Panc1 (cell line): Measurements from ENCODE around the gene IFFO2. TPM values are rescaled to one million over a fixed set of nuclear protein-coding genes. Genes with fewer than 3 reads are reported as not detected.

Experiments used
- ATAC-seq: fragments of 200-7000 bp; cut with Tn5 transposase; 2 replicates; pipeline ENCODE4 v1.9.1; 2020; ENCODE audit warnings: mild to moderate bottlenecking, moderate library complexity
- BruUV-seq: library from RNA; stranded (reverse); fragments of 400-500 nt; replicated peaks from 2 replicates; lab custom pipeline; 2021; lab: Mats Ljungman, UMichigan
- CTCF ChIA-PET: fragments of 300-600 bp; sonication (Branson Sonifier 250); formaldehyde crosslinking; loops from one replicate; lab custom pipeline; 2022; ENCODE audit warnings: antibody characterized with exemption; lab: Charles Lee
- POLR2A ChIA-PET: fragments of 300-600 bp; sonication (Branson Sonifier 250); formaldehyde crosslinking; loops from one replicate; lab custom pipeline; 2022; ENCODE audit warnings: antibody characterized with exemption; lab: Charles Lee
- DNase-seq: peaks from one replicate; pipeline ENCODE4 v3.0.0-alpha.2; 2010; ENCODE audit warnings: low read depth, low spot score
- H3K27ac ChIP-seq: 2 replicates; pipeline ENCODE4 v1.5.1; 2011; ENCODE audit warnings: mild to moderate bottlenecking, low read length, inconsistent platforms
- H3K27me3 ChIP-seq: fragments of 200-500 bp; sonication (Bioruptor generic); 2 replicates; pipeline ENCODE4 v1.6.0; 2014; ENCODE audit warnings: low read length, inconsistent platforms; ENCODE audit not compliant: control insufficient read depth, insufficient read depth
- H3K36me3 ChIP-seq: fragments of 200-500 bp; sonication (Bioruptor generic); 2 replicates; pipeline ENCODE4 v1.5.1; 2014; ENCODE audit warnings: inconsistent platforms, mild to moderate bottlenecking, low read length, moderate library complexity; ENCODE audit not compliant: control insufficient read depth, insufficient read depth
- H3K4me1 ChIP-seq: 2 replicates; pipeline ENCODE4 v1.5.1; 2011; ENCODE audit warnings: inconsistent platforms, mild to moderate bottlenecking, low read length, moderate library complexity; ENCODE audit not compliant: control insufficient read depth, insufficient read depth
- H3K4me3 ChIP-seq, 2 experiments: 2 replicates each; pipeline ENCODE4 v1.5.1; 2011 to 2012; ENCODE audit warnings: low read depth in 2 of 2, low read length in 2 of 2, mild to moderate bottlenecking in 2 of 2, inconsistent platforms in 1 of 2, moderate library complexity in 1 of 2
- H3K9me3 ChIP-seq: fragments of 200-500 bp; sonication (Bioruptor generic); 2 replicates; pipeline ENCODE4 v1.5.1; 2014; ENCODE audit warnings: low read depth, mild to moderate bottlenecking, inconsistent platforms, low read length, moderate library complexity; ENCODE audit not compliant: control insufficient read depth, insufficient read depth
- POLR2AphosphoS5 ChIP-seq: IDR thresholded peaks from 2 replicates; pipeline ENCODE4 v1.6.1; 2012; ENCODE audit warnings: mild to moderate bottlenecking, low read depth, low read length, moderate library complexity
- SIN3A ChIP-seq: IDR thresholded peaks from 2 replicates; pipeline ENCODE4 v1.6.1; 2012; ENCODE audit warnings: low read depth, mild to moderate bottlenecking, low read length, moderate library complexity, borderline replicate concordance; ENCODE audit not compliant: insufficient read depth
- TCF7L2 ChIP-seq: IDR thresholded peaks from 2 replicates; pipeline ENCODE4 v1.6.1; 2011; ENCODE audit warnings: mild to moderate bottlenecking, low read depth, low read length, inconsistent platforms
- in situ Hi-C: cut with HindIII; loops from 2 replicates; pipeline ENCODE4 v1.10.0; 2016; ENCODE audit warnings: low sequenced_read_pairs, low pct_unique_long_range_greater_than_20kb
- intact Hi-C: fragments of 100-400 bp; cut with micrococcal nuclease; formaldehyde crosslinking; loops from one replicate; pipeline ENCODE4 v1.10.0; 2022; ENCODE audit not compliant: unreplicated experiment
- total RNA-seq: library from RNA; stranded (reverse); gene quantifications from one replicate; pipeline ENCODE4 v1.2.1, GENCODE V29; 2021; ENCODE audit not compliant: unreplicated experiment
- TF ChIP-seq, protein P1 (sequence below): fragments of 450-650 bp; IDR thresholded peaks from 2 replicates; pipeline ENCODE4 v1.5.1; 2017; ENCODE audit warnings: mild to moderate bottlenecking
- TF ChIP-seq, protein P2 (sequence below), 2 experiments: IDR thresholded peaks; 2 replicates each; pipeline ENCODE4 v1.6.1; 2011 to 2012; ENCODE audit warnings: low read depth in 2 of 2, control low read depth in 1 of 2, low read length in 1 of 2, mild to moderate bottlenecking in 1 of 2, moderate library complexity in 1 of 2; ENCODE audit not compliant: insufficient read depth in 1 of 2

The IFFO2 gene
- total RNA-seq, 1 experiment from 2014 or later: 59.4 TPM

DNA sequence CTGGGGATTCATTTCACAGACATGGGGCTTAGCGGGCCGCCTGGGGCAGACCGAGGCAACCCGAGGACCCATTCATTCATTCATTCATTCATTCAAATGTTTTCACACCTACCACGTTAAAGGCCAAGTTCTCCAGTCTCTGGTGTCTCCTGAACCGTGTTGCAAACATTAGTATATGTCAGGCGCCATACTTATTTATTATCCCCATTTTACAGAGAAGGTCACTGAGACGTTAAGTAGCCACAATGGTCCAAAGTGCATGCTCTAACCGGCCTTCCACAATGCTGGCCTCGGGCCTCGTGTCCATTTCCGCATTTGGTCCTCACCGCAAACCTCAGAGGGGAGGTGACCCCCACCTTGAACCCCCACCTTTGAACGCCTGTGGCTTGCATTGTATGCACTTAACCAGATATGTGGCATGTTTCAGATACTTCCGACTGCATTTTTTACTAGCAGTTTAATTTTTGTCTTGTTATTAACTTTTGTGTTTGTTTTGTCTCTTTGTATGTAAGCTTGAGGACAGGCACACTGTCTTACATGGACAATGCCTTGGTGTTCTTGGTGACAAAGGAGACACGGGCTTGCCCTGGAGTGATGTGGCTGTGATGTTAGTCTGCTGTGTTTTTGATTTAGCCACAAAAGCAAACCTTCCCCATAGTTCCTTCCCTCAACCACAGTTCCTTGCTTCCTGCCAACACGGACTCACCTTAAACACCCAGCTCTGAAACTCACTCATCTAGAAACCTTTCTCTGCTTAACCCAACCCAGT is 1.2 kb upstream of the IFFO2 start:
- ATAC-seq: no peak
- Histone ChIP-seq H3K4me3 (peak overlapping the region; percentile 63 to 77), H3K27me3 (no peaks in the 10 kb centered on the region), H3K27ac (peak overlapping the region; percentile 80), H3K36me3 (no peaks in the 10 kb centered on the region), H3K9me3 (no peaks in the 10 kb centered on the region), H3K4me1 (peaks cover 19% of the 10 kb centered on the region)
- POLR2A ChIA-PET: no interaction called here
- no peak for DNase-seq
- BruUV-seq: no TSS peak
- in situ Hi-C loops (no loop called here), intact Hi-C loops (loop anchor here (10.0 kb wide), 1 partner anchor 117 kb away; no protein-coding TSS in a partner anchor)
- CTCF ChIA-PET: interaction anchor here (0.7 kb wide), 1 partner anchor 10 kb away, joined by 3 read pairs; no protein-coding TSS in a partner anchor
- TF ChIP-seq POLR2AphosphoS5 (no peak), SIN3A (no peak), TCF7L2 (no peak)
- TF ChIP-seq, protein P1, sequence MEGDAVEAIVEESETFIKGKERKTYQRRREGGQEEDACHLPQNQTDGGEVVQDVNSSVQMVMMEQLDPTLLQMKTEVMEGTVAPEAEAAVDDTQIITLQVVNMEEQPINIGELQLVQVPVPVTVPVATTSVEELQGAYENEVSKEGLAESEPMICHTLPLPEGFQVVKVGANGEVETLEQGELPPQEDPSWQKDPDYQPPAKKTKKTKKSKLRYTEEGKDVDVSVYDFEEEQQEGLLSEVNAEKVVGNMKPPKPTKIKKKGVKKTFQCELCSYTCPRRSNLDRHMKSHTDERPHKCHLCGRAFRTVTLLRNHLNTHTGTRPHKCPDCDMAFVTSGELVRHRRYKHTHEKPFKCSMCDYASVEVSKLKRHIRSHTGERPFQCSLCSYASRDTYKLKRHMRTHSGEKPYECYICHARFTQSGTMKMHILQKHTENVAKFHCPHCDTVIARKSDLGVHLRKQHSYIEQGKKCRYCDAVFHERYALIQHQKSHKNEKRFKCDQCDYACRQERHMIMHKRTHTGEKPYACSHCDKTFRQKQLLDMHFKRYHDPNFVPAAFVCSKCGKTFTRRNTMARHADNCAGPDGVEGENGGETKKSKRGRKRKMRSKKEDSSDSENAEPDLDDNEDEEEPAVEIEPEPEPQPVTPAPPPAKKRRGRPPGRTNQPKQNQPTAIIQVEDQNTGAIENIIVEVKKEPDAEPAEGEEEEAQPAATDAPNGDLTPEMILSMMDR: no peak
- TF ChIP-seq, protein P2, sequence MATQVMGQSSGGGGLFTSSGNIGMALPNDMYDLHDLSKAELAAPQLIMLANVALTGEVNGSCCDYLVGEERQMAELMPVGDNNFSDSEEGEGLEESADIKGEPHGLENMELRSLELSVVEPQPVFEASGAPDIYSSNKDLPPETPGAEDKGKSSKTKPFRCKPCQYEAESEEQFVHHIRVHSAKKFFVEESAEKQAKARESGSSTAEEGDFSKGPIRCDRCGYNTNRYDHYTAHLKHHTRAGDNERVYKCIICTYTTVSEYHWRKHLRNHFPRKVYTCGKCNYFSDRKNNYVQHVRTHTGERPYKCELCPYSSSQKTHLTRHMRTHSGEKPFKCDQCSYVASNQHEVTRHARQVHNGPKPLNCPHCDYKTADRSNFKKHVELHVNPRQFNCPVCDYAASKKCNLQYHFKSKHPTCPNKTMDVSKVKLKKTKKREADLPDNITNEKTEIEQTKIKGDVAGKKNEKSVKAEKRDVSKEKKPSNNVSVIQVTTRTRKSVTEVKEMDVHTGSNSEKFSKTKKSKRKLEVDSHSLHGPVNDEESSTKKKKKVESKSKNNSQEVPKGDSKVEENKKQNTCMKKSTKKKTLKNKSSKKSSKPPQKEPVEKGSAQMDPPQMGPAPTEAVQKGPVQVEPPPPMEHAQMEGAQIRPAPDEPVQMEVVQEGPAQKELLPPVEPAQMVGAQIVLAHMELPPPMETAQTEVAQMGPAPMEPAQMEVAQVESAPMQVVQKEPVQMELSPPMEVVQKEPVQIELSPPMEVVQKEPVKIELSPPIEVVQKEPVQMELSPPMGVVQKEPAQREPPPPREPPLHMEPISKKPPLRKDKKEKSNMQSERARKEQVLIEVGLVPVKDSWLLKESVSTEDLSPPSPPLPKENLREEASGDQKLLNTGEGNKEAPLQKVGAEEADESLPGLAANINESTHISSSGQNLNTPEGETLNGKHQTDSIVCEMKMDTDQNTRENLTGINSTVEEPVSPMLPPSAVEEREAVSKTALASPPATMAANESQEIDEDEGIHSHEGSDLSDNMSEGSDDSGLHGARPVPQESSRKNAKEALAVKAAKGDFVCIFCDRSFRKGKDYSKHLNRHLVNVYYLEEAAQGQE (IDR thresholded peaks at IDR 0.05; ENCODE audit: insufficient read depth in 1 of 2, low read depth in 2 of 2, low read length in 1 of 2): no peak

DNA sequence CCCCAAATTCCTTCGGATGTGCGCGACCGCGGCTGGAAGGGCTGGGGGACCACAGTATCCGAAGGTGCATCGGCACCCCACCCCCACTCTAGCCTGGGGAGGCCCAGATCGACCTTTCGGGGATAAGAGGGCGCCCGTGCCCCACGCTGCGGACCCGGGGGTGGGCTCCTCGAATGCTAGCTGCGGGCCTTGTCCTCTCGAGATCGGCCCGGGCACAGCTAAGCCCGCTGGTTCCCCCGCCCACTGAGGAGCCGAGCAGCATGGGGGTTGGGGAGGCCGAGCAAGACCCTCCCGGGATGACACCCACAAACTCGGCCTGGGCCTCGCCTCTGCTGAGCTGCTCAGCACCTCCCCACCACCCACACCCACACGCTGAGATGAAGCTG is 653 bp upstream of the IFFO2 start:
- Histone ChIP-seq H3K9me3 (no peaks in the 10 kb centered on the region), H3K27ac (peak overlapping the region; percentile 80), H3K4me3 (peak overlapping the region; percentile 63 to 77), H3K4me1 (peaks cover 25% of the 10 kb centered on the region), H3K36me3 (no peaks in the 10 kb centered on the region), H3K27me3 (no peaks in the 10 kb centered on the region)
- ChIA-PET CTCF (interaction anchor here (0.7 kb wide), 1 partner anchor 11 kb away, joined by 3 read pairs; no protein-coding TSS in a partner anchor), POLR2A (interaction anchor here (1.0 kb wide), 1 partner anchor 43 kb away, joined by 5 read pairs; no protein-coding TSS in a partner anchor)
- TF ChIP-seq, protein P1: no peak
- TF ChIP-seq, protein P2 (IDR thresholded peaks at IDR 0.05; ENCODE audit: insufficient read depth in 1 of 2, low read depth in 2 of 2, low read length in 1 of 2): no peak
- TF ChIP-seq POLR2AphosphoS5: no peak
- no peak for TF ChIP-seq TCF7L2
- TF ChIP-seq SIN3A: no peak
- in situ Hi-C loops (no loop called here), intact Hi-C loops (loop anchor here (10.0 kb wide), 1 partner anchor 118 kb away; no protein-coding TSS in a partner anchor)
- no peak for DNase-seq
- ATAC-seq: peak; percentile 6
- BruUV-seq: no TSS peak
